ENCODE data around the gene VASH2. TPM values are rescaled to one million over a fixed set of nuclear protein-coding genes. Genes with fewer than 3 reads are reported as not detected.
A peak's percentile ranks its signal among the peaks of the same experiment; 100 is the strongest.

VASH2 gene
- total and polyA plus RNA-seq, 2 of the 8 experiments (the other 6 are each of a cell fraction or from before 2014, with no cell fraction given): 44.0 to 187 TPM

DNA sequence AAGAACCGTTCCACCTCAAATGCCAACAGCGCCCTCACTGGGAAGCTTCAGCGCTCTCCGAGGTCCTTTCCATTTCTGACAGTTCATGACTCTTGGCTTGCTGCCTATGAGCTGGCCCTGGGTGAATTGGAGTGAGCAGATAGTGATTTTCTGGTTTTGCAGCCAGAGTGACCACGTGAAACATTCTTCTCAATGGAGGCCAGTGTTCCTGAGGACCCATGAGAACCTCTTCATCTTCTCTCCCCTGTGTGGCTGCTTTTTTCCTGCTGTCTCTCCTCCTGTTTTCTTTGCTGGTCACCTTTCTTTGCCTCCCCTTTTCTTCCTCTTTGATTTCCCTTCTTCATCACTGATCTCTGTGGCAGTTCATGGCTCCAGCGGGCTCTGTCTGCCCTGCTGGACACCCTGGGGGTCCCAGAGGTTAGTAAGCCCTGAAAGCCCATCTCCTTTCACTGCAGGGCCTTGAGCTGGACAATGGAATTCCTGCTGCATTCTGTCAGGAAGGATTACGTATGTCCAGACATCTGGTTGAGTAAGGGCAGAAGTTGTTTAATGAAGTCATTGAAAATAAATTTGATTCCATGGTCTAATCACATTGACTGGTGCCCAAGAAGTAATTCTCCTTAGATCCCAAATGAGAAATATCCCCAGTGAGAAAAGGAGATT, 29.9 kb downstream of the VASH2 start (continued):
- TF ChIP-seq SIN3A (conservative IDR thresholded peaks at IDR 0.05 in 1 of 2, IDR thresholded peaks at IDR 0.05 in 1 of 2; ENCODE audit: low read depth in 1 of 2, low read length in 2 of 2) (peak; percentile 34 to 78; a peak in 1 of 4 replicates), CREB1 (IDR thresholded peaks at IDR 0.05) (no peak), TBP (IDR thresholded peaks at IDR 0.05; ENCODE audit: low read depth, low read length) (no peak), ASH2L (IDR thresholded peaks at IDR 0.05; ENCODE audit: low read length) (no peak), POLR2AphosphoS5 (IDR thresholded peaks at IDR 0.05; ENCODE audit: low read depth, low read length) (0 out of 2 replicates have a peak, but pooled peaks have one; percentile 54), MAFK (IDR thresholded peaks at IDR 0.05; ENCODE audit: low read depth, low read length) (no peak), BRCA1 (IDR thresholded peaks at IDR 0.05; ENCODE audit: low read depth, low read length) (no peak), BCL11A (IDR thresholded peaks at IDR 0.05; ENCODE audit: low read depth in 2 of 2, low read length in 2 of 2) (no peak), RXRA (IDR thresholded peaks at IDR 0.05; ENCODE audit: insufficient read depth, low read depth, low read length) (no peak), POLR2A (IDR thresholded peaks at IDR 0.05; ENCODE audit: control extremely low read depth in 1 of 2, low read depth in 2 of 2, low read length in 2 of 2) (peak; percentile 2 to 73), JUN (IDR thresholded peaks at IDR 0.05; ENCODE audit: low read depth, low read length) (no peak), SUZ12 (IDR thresholded peaks at IDR 0.05; ENCODE audit: low read length) (no peak), RAD21 (IDR thresholded peaks at IDR 0.05 in 1 of 2, conservative IDR thresholded peaks at IDR 0.05 in 1 of 2; ENCODE audit: low read depth in 2 of 2, low read length in 2 of 2) (peak; percentile 29 to 58), SP2 (IDR thresholded peaks at IDR 0.05; ENCODE audit: low read length) (no peak)
